Epithelial cell of proximal tubule (primary cell): ENCODE measurements around the gene CDC42EP5. TPM values are rescaled to one million over a fixed set of nuclear protein-coding genes. Genes with fewer than 3 reads are reported as not detected.
"Not testable (repeated sequence)": the region's sequence is repeated elsewhere in the genome, so short reads cannot be mapped to it uniquely, and the experiment has no call there.

ENCODE experiments used
- DNase-seq: peaks from one replicate; pipeline ENCODE4 v3.0.0-alpha.2; 2011; ENCODE audit warnings: low read depth
- H3K4me3 ChIP-seq: 2 replicates; pipeline ENCODE4 v1.5.1; 2011; ENCODE audit warnings: low read depth, mild to moderate bottlenecking, low read length
- CTCF ChIP-seq: conservative IDR thresholded peaks from 2 replicates; pipeline ENCODE4 v1.5.1; 2012; ENCODE audit warnings: low read depth, mild to moderate bottlenecking, low read length
- total RNA-seq: library from RNA; depleted of rRNA; stranded (reverse); fragments of >200 nt; gene quantifications from 2 replicates; pipeline ENCODE4 v1.2.3, GENCODE V29; 2015

The CDC42EP5 gene
- total RNA-seq = 5.1 and 33.7 TPM in 2 replicates

GRCh38 chr19:54473071-54473891, at the start of gene CDC42EP5:
Gene CDC42EP5, minus strand, starts transcription at chr19:54473296. Its CDS starts 7,749 bp downstream, at chr19:54465547.
- no peak for DNase-seq
- peak within 1 kb of the TSS; percentile 47 for H3K4me3 ChIP-seq
- peak; percentile 28 for TF ChIP-seq CTCF

GRCh38 chr19:54521860-54522513, 48.9 kb upstream of the CDC42EP5 start:
- H3K4me3 ChIP-seq = no peak overlapping the region
- TF ChIP-seq CTCF = no peak
- DNase-seq = no peak

- H3K4me3 ChIP-seq = no peak overlapping the region
- TF ChIP-seq CTCF = no peak
- no peak for DNase-seq
Observed at GRCh38 chr19:54521022-54521859, 48.1 kb upstream of the CDC42EP5 start.

GRCh38 chr19:54518844-54519243, 45.7 kb upstream of the CDC42EP5 start:
- TF ChIP-seq CTCF = no peak
- no peak for DNase-seq
- no peak overlapping the region for H3K4me3 ChIP-seq

- TF ChIP-seq CTCF = no peak
- no peak overlapping the region for H3K4me3 ChIP-seq
- DNase-seq = no peak
Observed at GRCh38 chr19:54517483-54517882, 44.4 kb upstream of the CDC42EP5 start.

- DNase-seq = no peak
- no peak overlapping the region for H3K4me3 ChIP-seq
- no peak for TF ChIP-seq CTCF
Observed at GRCh38 chr19:54515156-54515555, 42.1 kb upstream of the CDC42EP5 start.

GRCh38 chr19:54509200-54509940, 36.3 kb upstream of the CDC42EP5 start:
- DNase-seq, H3K4me3 ChIP-seq: not testable (repeated sequence)

GRCh38 chr19:54508487-54508886, 35.4 kb upstream of the CDC42EP5 start:
- not testable (repeated sequence) for H3K4me3 ChIP-seq, DNase-seq
